H9 (cell line): ENCODE results near the gene SDR42E2. TPM values are rescaled to one million over a fixed set of nuclear protein-coding genes. Genes with fewer than 3 reads are reported as not detected.

Experiments
- DNase-seq: peaks from one replicate; pipeline ENCODE4 v3.0.0-alpha.2; 2017
- H2AFZ ChIP-seq: one replicate; pipeline ENCODE4 v1.6.1; 2013; ENCODE audit warnings: mild to moderate bottlenecking, low read length, control low read depth, moderate library complexity
- H2AK5ac ChIP-seq: 2 replicates; pipeline ENCODE4 v1.6.1; 2013; ENCODE audit warnings: low read length, control low read depth, mixed read lengths; ENCODE audit not compliant: insufficient read length
- H2BK120ac ChIP-seq: one replicate; pipeline ENCODE4 v1.6.1; 2013; ENCODE audit warnings: low read depth, mild to moderate bottlenecking, low read length, control low read depth, inconsistent platforms; ENCODE audit not compliant: poor library complexity, severe bottlenecking
- H2BK12ac ChIP-seq: 2 replicates; pipeline ENCODE4 v1.6.1; 2013; ENCODE audit warnings: low read length, control low read depth, mixed read lengths, low read depth; ENCODE audit not compliant: insufficient read length
- H2BK15ac ChIP-seq: 2 replicates; pipeline ENCODE4 v1.6.1; 2013; ENCODE audit warnings: low read depth, low read length, control low read depth
- H2BK20ac ChIP-seq: one replicate; pipeline ENCODE4 v1.6.1; 2013; ENCODE audit warnings: low read depth, mild to moderate bottlenecking, low read length, control low read depth, inconsistent platforms; ENCODE audit not compliant: poor library complexity, severe bottlenecking
- H2BK5ac ChIP-seq: 2 replicates; pipeline ENCODE4 v1.6.1; 2013; ENCODE audit warnings: low read length, control low read depth, mixed read lengths; ENCODE audit not compliant: insufficient read length
- H3K14ac ChIP-seq: 2 replicates; pipeline ENCODE4 v1.6.1; 2013; ENCODE audit warnings: low read length, control low read depth; ENCODE audit not compliant: insufficient read depth
- H3K18ac ChIP-seq: 2 replicates; pipeline ENCODE4 v1.6.1; 2013; ENCODE audit warnings: low read depth, mild to moderate bottlenecking, mixed read lengths, low read length, control low read depth; ENCODE audit not compliant: insufficient read length
- H3K23ac ChIP-seq: 2 replicates; pipeline ENCODE4 v1.6.1; 2013; ENCODE audit warnings: low read length, control low read depth, mixed read lengths, low read depth; ENCODE audit not compliant: insufficient read length
- H3K23me2 ChIP-seq: 2 replicates; pipeline ENCODE4 v1.6.1; 2013; ENCODE audit warnings: low read depth, mild to moderate bottlenecking, mixed read lengths, low read length, control low read depth; ENCODE audit not compliant: insufficient read length, poor library complexity, severe bottlenecking
- H3K27ac ChIP-seq: 2 replicates; pipeline ENCODE4 v1.5.1; 2013; ENCODE audit warnings: low read length, control low read depth, mixed read lengths, low read depth; ENCODE audit not compliant: insufficient read length
- H3K27me3 ChIP-seq: 2 replicates; pipeline ENCODE4 v1.6.1; 2013; ENCODE audit warnings: low read length, control low read depth, inconsistent platforms; ENCODE audit not compliant: insufficient read depth
- H3K4ac ChIP-seq: 2 replicates; pipeline ENCODE4 v1.6.1; 2013; ENCODE audit warnings: low read depth, mild to moderate bottlenecking, control low read depth, inconsistent platforms, low read length, moderate library complexity
- H3K4me1 ChIP-seq: 2 replicates; pipeline ENCODE4 v1.6.1; 2013; ENCODE audit warnings: low read length, control low read depth, inconsistent platforms; ENCODE audit not compliant: insufficient read depth
- H3K4me2 ChIP-seq: 2 replicates; pipeline ENCODE4 v1.6.1; 2013; ENCODE audit warnings: low read length, control low read depth, mixed read lengths; ENCODE audit not compliant: insufficient read length, insufficient read depth
- H3K56ac ChIP-seq: 2 replicates; pipeline ENCODE4 v1.6.1; 2013; ENCODE audit warnings: low read depth, mild to moderate bottlenecking, mixed read lengths, low read length, control low read depth; ENCODE audit not compliant: insufficient read length
- H3K79me1 ChIP-seq: 2 replicates; pipeline ENCODE4 v1.6.1; 2013; ENCODE audit warnings: low read depth, mild to moderate bottlenecking, moderate library complexity, low read length, control low read depth, inconsistent platforms; ENCODE audit not compliant: insufficient read depth, poor library complexity, severe bottlenecking
- H3K79me2 ChIP-seq: 2 replicates; pipeline ENCODE4 v1.6.1; 2013; ENCODE audit warnings: low read length, control low read depth, inconsistent platforms; ENCODE audit not compliant: insufficient read depth
- H3K9ac ChIP-seq: 2 replicates; pipeline ENCODE4 v1.6.1; 2013; ENCODE audit warnings: low read length, control low read depth, mixed read lengths; ENCODE audit not compliant: insufficient read length; ENCODE audit errors: extremely low read depth
- H3K9me3 ChIP-seq: one replicate; pipeline ENCODE4 v1.6.1; 2013; ENCODE audit warnings: low read depth, low read length, inconsistent platforms; ENCODE audit not compliant: control insufficient read depth
- H3T11ph ChIP-seq: one replicate; pipeline ENCODE4 v1.6.1; 2013; ENCODE audit warnings: mild to moderate bottlenecking, low read length, control low read depth, inconsistent platforms
- H4K20me1 ChIP-seq: one replicate; pipeline ENCODE4 v1.6.1; 2013; ENCODE audit not compliant: control insufficient read depth, insufficient read length, insufficient read depth
- H4K5ac ChIP-seq: 2 replicates; pipeline ENCODE4 v1.6.1; 2013; ENCODE audit warnings: low read depth, mild to moderate bottlenecking, mixed read lengths, low read length, control low read depth; ENCODE audit not compliant: insufficient read length
- H4K8ac ChIP-seq: replicated peaks from 2 replicates; pipeline ENCODE4 v1.6.1; 2013; ENCODE audit warnings: low read length, control low read depth, mixed read lengths, low read depth; ENCODE audit not compliant: insufficient read length
- H4K91ac ChIP-seq: 2 replicates; pipeline ENCODE4 v1.6.1; 2013; ENCODE audit warnings: low read depth, mild to moderate bottlenecking, moderate library complexity, mixed read lengths, low read length, control low read depth; ENCODE audit not compliant: insufficient read length
- H3K27ac Mint-ChIP-seq, 3 experiments: 2 replicates in 2 of 3; 3 replicates in 1 of 3; pipeline ENCODE4 v1.8.0; 2020 to 2021; ENCODE audit warnings: mixed read lengths in 3 of 3, mild to moderate bottlenecking in 1 of 3, moderate library complexity in 1 of 3
- H3K27me3 Mint-ChIP-seq: 2 replicates; pipeline ENCODE4 v1.8.0; 2021; ENCODE audit warnings: low read depth, mild to moderate bottlenecking, moderate library complexity, mixed read lengths
- H3K36me3 Mint-ChIP-seq, 3 experiments: 2 replicates in 2 of 3; 3 replicates in 1 of 3; pipeline ENCODE4 v1.8.0; 2020 to 2021; ENCODE audit warnings: low read depth in 3 of 3, mixed read lengths in 3 of 3; ENCODE audit not compliant: insufficient read depth in 1 of 3
- H3K4me1 Mint-ChIP-seq, 2 experiments: 2 replicates each; pipeline ENCODE4 v1.8.0; 2020; ENCODE audit warnings: mixed read lengths in 2 of 2
- H3K4me3 Mint-ChIP-seq, 2 experiments: 2 replicates in 1 of 2; 3 replicates in 1 of 2; pipeline ENCODE4 v1.8.0; 2020 to 2021; ENCODE audit warnings: mild to moderate bottlenecking in 2 of 2, mixed read lengths in 2 of 2, moderate library complexity in 1 of 2
- H3K9me3 Mint-ChIP-seq, 2 experiments: 2 replicates in 1 of 2; 3 replicates in 1 of 2; pipeline ENCODE4 v1.8.0; 2020; ENCODE audit warnings: mild to moderate bottlenecking in 2 of 2, mixed read lengths in 2 of 2, moderate library complexity in 1 of 2
- CTCF ChIP-seq: fragments of 200-600 bp; sonication (generic); conservative IDR thresholded peaks from 3 replicates; pipeline ENCODE4 v1.8.0; 2021; ENCODE audit warnings: antibody characterized with exemption, mild to moderate bottlenecking
- WGBS: extraction: QIAGEN DNeasy Blood & Tissue Kit; methylation state at CpG from one replicate; pipeline ENCODE4 v1.1.7; 2013; ENCODE audit warnings: missing lambda C conversion rate, low lambda C conversion rate, mixed read lengths; ENCODE audit not compliant: insufficient read length; ENCODE audit errors: extremely low coverage; 5-methylcytosine and 5-hydroxymethylcytosine counted together
- total RNA-seq: library from RNA; stranded (reverse); gene quantifications from 2 replicates; pipeline ENCODE4 v1.2.1, GENCODE V29; 2021

SDR42E2 gene
- total RNA-seq, 1 experiment from 2014 or later: 0.09 TPM

- no peaks in the 10 kb centered on the region for H3K79me1 ChIP-seq
- H3K27me3 Mint-ChIP-seq: peaks cover 2% of the 10 kb centered on the region; the same call in 1 of the 2 replicates
- no peak overlapping the region for H2BK15ac ChIP-seq
- no peaks in the 10 kb centered on the region for H4K20me1 ChIP-seq
- no peak overlapping the region for H3K56ac ChIP-seq
- H3K27ac ChIP-seq: no peak overlapping the region
- peak overlapping the region in 1 of 3 experiments; percentile 55; a peak in 1 of 7 replicates for H3K27ac Mint-ChIP-seq
- no peak overlapping the region for H3T11ph ChIP-seq
- no peaks in the 10 kb centered on the region for H3K9me3 ChIP-seq
- H3K4me3 Mint-ChIP-seq: no peak overlapping the region
- H4K8ac ChIP-seq: no peak overlapping the region
- no peak overlapping the region for H2BK20ac ChIP-seq
- no peaks in the 10 kb centered on the region for H3K36me3 Mint-ChIP-seq
- no peaks in the 10 kb centered on the region for H3K4me1 ChIP-seq
- no CpG with 5 or more reads among the region's 2 CpGs for WGBS
- H2BK120ac ChIP-seq: no peak overlapping the region
- no peak overlapping the region for H3K18ac ChIP-seq
- H4K5ac ChIP-seq: no peak overlapping the region
- no peak overlapping the region for H3K23ac ChIP-seq
- no peaks in the 10 kb centered on the region; a peak in 1 of 5 replicates for H3K9me3 Mint-ChIP-seq
- H3K14ac ChIP-seq: no peak overlapping the region
- H3K4me1 Mint-ChIP-seq: no peaks in the 10 kb centered on the region
- H3K4me2 ChIP-seq: no peak overlapping the region
- TF ChIP-seq CTCF: no peak
- no peak overlapping the region for H2AK5ac ChIP-seq
- H2BK12ac ChIP-seq: no peak overlapping the region
- no peak overlapping the region for H2AFZ ChIP-seq
- DNase-seq: no peak
- H3K79me2 ChIP-seq: no peaks in the 10 kb centered on the region
- H3K4ac ChIP-seq: no peak overlapping the region
- no peak overlapping the region for H2BK5ac ChIP-seq
- H4K91ac ChIP-seq: no peak overlapping the region
- H3K9ac ChIP-seq: no peak overlapping the region
- no peaks in the 10 kb centered on the region for H3K27me3 ChIP-seq
- H3K23me2 ChIP-seq: no peaks in the 10 kb centered on the region
These were observed 46.1 kb upstream of the SDR42E2 start for GRCh38 chr16:22116095-22116700.
